Measurements from ENCODE around the gene CPT1A.

DNA sequence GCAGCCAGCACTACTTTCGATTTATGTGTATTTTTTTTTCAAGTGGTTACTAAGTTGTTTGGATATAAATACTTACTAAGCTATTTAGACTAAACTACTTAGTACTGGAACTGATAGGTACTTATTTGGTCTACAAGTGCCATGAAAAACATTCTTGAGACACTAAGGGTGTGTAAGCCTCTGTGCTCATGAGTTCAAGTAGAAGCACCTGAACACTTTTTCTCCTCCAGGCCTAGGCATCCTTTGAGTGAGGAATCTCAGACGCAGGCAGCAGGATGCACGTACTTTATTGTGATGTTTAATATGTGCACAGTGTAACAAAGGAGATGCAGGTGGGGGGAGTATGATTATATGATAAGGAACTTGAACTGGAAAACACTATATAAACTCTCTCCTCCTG, 98.2 kb downstream of the CPT1A start:
- TF ChIP-seq GATA3 (IDR thresholded peaks at IDR 0.05; ENCODE audit: low read depth, low read length) (no peak), GATA2 (IDR thresholded peaks at IDR 0.05; ENCODE audit: low read depth, low read length) (no peak)

Measured in SH-SY5Y (cell line).